ENCODE results near the gene MYL9.

MYL9 gene

GRCh38 chr20:36585410-36586125, 44.2 kb downstream of the MYL9 start:
- DNase-seq: no peak

GRCh38 chr20:36587388-36588070, 46.2 kb downstream of the MYL9 start:
- DNase-seq: no peak

- DNase-seq: no peak
Observed at GRCh38 chr20:36591281-36591680, 50.0 kb downstream of the MYL9 start.

- DNase-seq: no peak
Observed at GRCh38 chr20:36591854-36592641, 50.7 kb downstream of the MYL9 start.

- DNase-seq: no peak
Observed at GRCh38 chr20:36593347-36593929, 52.1 kb downstream of the MYL9 start.

GRCh38 chr20:36599912-36600345, 58.6 kb downstream of the MYL9 start:
- no peak for DNase-seq
